BLaER1 treated with 17β-estradiol and CSF1 and Interleukin-3, amounts not matched to agents 10 nM and 100 nM (cell line): ENCODE measurements around the gene FTH1.

Experiments used
- H3K27ac ChIP-seq, 11 experiments: shearing (Covaris generic); formaldehyde crosslinking; 2 replicates each; pipeline ENCODE4 v1.8.1; 2022
- H3K27me3 ChIP-seq, 11 experiments: shearing (Covaris generic); formaldehyde crosslinking; 2 replicates each; pipeline ENCODE4 v1.8.1; 2022
- H3K36me3 ChIP-seq, 11 experiments: shearing (Covaris generic); formaldehyde crosslinking; 2 replicates each; pipeline ENCODE4 v1.8.1; 2022
- H3K4me1 ChIP-seq, 10 experiments: shearing (Covaris generic); formaldehyde crosslinking; 2 replicates each; pipeline ENCODE4 v1.8.1; 2022
- H3K4me2 ChIP-seq, 11 experiments: shearing (Covaris generic); formaldehyde crosslinking; 2 replicates each; pipeline ENCODE4 v1.8.1; 2022
- H3K4me3 ChIP-seq, 10 experiments: shearing (Covaris generic); formaldehyde crosslinking; 2 replicates each; pipeline ENCODE4 v1.8.1; 2022
- H3K9ac ChIP-seq, 11 experiments: shearing (Covaris generic); formaldehyde crosslinking; 2 replicates each; pipeline ENCODE4 v1.8.1; 2022
- H3K9me3 ChIP-seq, 11 experiments: shearing (Covaris generic); formaldehyde crosslinking; replicated peaks in 1 of 11; 2 replicates each; pipeline ENCODE4 v1.8.1; 2022
- H4K20me1 ChIP-seq, 11 experiments: shearing (Covaris generic); formaldehyde crosslinking; 2 replicates each; pipeline ENCODE4 v1.8.1; 2022
- Cebpa-rat ChIP-seq, 11 experiments: shearing (Covaris generic); IDR thresholded peaks; 2 replicates each; pipeline ENCODE4 v1.8.1; 2022

FTH1 gene

GRCh38 chr11:61923166-61924063 is 44.0 kb downstream of the FTH1 start:
- H3K27ac ChIP-seq, result peak overlapping the region in 6 of 11 experiments; percentile 15 to 61 (median 52); a peak in 10 of 22 replicates
- 0 out of 20 replicates have a peak overlapping the region, but pooled peaks of 1 of the 10 experiments have one; percentile 21 for H3K4me3 ChIP-seq
- H3K9me3 ChIP-seq, result peaks cover 0 to 12% (median 5%) of the 10 kb centered on the region in 11 experiments; a peak in 12 of 22 replicates
- peaks cover 37 to 82% (median 52%) of the 10 kb centered on the region in 10 experiments for H3K4me1 ChIP-seq
- H3K36me3 ChIP-seq, result no peaks in the 10 kb centered on the region
- H3K4me2 ChIP-seq, result peak overlapping the region; percentile 58 to 94 (median 85)
- H3K9ac ChIP-seq, result peak overlapping the region in 6 of 11 experiments; percentile 27 to 67 (median 36); a peak in 8 of 22 replicates
- no peak for TF ChIP-seq Cebpa-rat (IDR thresholded peaks at IDR 0.05)
- H4K20me1 ChIP-seq, result no peaks in the 10 kb centered on the region
- peaks cover 0 to 21% (median 20%) of the 10 kb centered on the region in 11 experiments; a peak in 20 of 22 replicates for H3K27me3 ChIP-seq

GRCh38 chr11:61922539-61922938 is 44.9 kb downstream of the FTH1 start:
- peaks cover 0 to 30% (median 28%) of the 10 kb centered on the region in 11 experiments; a peak in 20 of 22 replicates for H3K27me3 ChIP-seq

GRCh38 chr11:61921446-61921845 is 46.0 kb downstream of the FTH1 start:
- Histone ChIP-seq H3K4me1 (peaks cover 37 to 84% (median 64%) of the 10 kb centered on the region in 10 experiments), H3K9me3 (no peaks in the 10 kb centered on the region), H3K27ac (peak overlapping the region in 4 of 11 experiments; percentile 44 to 56 (median 50); a peak in 6 of 22 replicates), H3K27me3 (peaks cover 2 to 40% (median 39%) of the 10 kb centered on the region in 11 experiments; a peak in 21 of 22 replicates), H3K9ac (peak overlapping the region in 2 of 11 experiments; percentile 12 to 39; a peak in 3 of 22 replicates), H4K20me1 (no peaks in the 10 kb centered on the region; a peak in 1 of 22 replicates), H3K4me3 (no peak overlapping the region), H3K4me2 (peak overlapping the region; percentile 58 to 94 (median 77); a peak in 20 of 22 replicates), H3K36me3 (no peaks in the 10 kb centered on the region)
- no peak for TF ChIP-seq Cebpa-rat (IDR thresholded peaks at IDR 0.05)

More at GRCh38 chr11:61922539-61922938, 44.9 kb downstream of the FTH1 start:
- Histone ChIP-seq H4K20me1 (no peaks in the 10 kb centered on the region; a peak in 1 of 22 replicates), H3K4me1 (peaks cover 37 to 82% (median 57%) of the 10 kb centered on the region in 10 experiments), H3K4me2 (peak overlapping the region; percentile 58 to 94 (median 85)), H3K27ac (peak overlapping the region in 7 of 11 experiments; percentile 28 to 61 (median 53); a peak in 10 of 22 replicates), H3K9me3 (peaks cover 0 to 4% (median 0%) of the 10 kb centered on the region in 11 experiments; a peak in 3 of 22 replicates), H3K4me3 (peak overlapping the region in 2 of 10 experiments; percentile 21 to 24; a peak in 2 of 20 replicates), H3K9ac (peak overlapping the region in 4 of 11 experiments; percentile 25 to 67 (median 40); a peak in 6 of 22 replicates), H3K36me3 (no peaks in the 10 kb centered on the region)
- TF ChIP-seq Cebpa-rat (IDR thresholded peaks at IDR 0.05), result no peak

DNA sequence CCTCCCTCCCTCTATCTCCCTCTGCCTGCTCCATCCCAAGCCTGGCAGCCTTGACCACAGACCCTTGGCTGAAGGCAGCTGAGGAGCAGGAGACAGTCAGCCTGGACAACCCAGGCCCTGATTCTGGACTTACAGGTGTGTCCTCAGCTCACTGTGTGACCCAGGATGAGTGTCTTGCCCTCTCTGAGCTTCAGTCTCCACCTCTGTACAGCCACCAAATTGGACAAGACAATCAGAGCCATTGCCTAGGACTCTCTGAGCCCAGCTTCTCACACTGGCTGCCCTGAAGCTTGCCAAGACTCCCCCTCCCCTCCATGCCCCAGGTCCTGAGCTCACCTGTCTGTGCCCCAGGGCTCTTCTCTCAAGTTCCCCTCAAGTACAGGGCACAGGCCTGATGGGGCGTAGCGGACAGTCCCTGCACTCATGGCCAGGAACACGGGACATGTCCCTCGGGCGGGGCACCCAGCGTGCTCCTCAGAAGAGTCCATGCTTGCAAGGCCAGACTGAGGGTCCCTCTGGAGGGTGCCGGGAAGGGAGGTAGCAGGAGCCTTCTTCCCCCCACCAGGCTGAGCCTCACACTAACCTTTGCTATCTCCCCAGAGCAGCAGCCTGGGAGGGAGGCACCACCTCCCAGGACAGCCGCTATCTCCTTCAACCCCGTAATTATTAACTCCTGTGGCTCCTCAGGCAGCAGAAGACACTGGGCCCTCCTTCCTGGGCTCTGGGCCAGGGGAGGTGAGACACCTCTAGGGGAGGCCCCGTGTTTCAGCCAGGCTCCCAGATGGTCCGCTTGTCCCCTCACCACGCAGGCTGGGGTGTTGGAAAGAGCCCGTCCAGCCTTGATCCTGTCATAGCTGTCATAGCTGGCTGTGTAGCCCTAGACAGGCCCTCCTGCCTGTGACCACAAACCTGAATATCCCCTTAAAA is 47.5 kb downstream of the FTH1 start:
- Histone ChIP-seq H3K27ac (peak overlapping the region in 3 of 11 experiments; percentile 9 to 13 (median 10); a peak in 3 of 22 replicates), H3K4me3 (no peak overlapping the region), H3K9ac (peak overlapping the region in 4 of 11 experiments; percentile 3 to 29 (median 15); a peak in 4 of 22 replicates), H3K4me2 (peak overlapping the region; percentile 42 to 97 (median 75)), H3K4me1 (peaks cover 37 to 97% (median 66%) of the 10 kb centered on the region in 10 experiments), H3K36me3 (peaks cover 0 to 6% (median 0%) of the 10 kb centered on the region in 11 experiments; a peak in 1 of 22 replicates), H3K27me3 (peaks cover 16 to 55% (median 54%) of the 10 kb centered on the region in 11 experiments; a peak in 21 of 22 replicates), H4K20me1 (no peaks in the 10 kb centered on the region; a peak in 1 of 22 replicates), H3K9me3 (no peaks in the 10 kb centered on the region)
- no peak for TF ChIP-seq Cebpa-rat (IDR thresholded peaks at IDR 0.05)

- Histone ChIP-seq H4K20me1 (no peaks in the 10 kb centered on the region; a peak in 1 of 22 replicates), H3K4me3 (no peak overlapping the region), H3K4me1 (peaks cover 37 to 97% (median 63%) of the 10 kb centered on the region in 10 experiments), H3K27me3 (peaks cover 16 to 64% (median 62%) of the 10 kb centered on the region in 11 experiments; a peak in 21 of 22 replicates), H3K27ac (peak overlapping the region in 3 of 11 experiments; percentile 9 to 13 (median 10); a peak in 1 of 22 replicates), H3K9me3 (no peaks in the 10 kb centered on the region), H3K9ac (peak overlapping the region in 4 of 11 experiments; percentile 3 to 29 (median 14); a peak in 3 of 22 replicates), H3K4me2 (peak overlapping the region; percentile 42 to 97 (median 75)), H3K36me3 (peaks cover 0 to 8% (median 0%) of the 10 kb centered on the region in 11 experiments; a peak in 2 of 22 replicates)
- TF ChIP-seq Cebpa-rat (IDR thresholded peaks at IDR 0.05), result no peak
These were observed 48.3 kb downstream of the FTH1 start for GRCh38 chr11:61918938-61919704.

- Histone ChIP-seq H3K27ac (no peak overlapping the region; a peak in 1 of 22 replicates), H3K27me3 (peaks cover 16 to 71% (median 67%) of the 10 kb centered on the region in 11 experiments; a peak in 21 of 22 replicates), H3K36me3 (peaks cover 0 to 13% (median 0%) of the 10 kb centered on the region in 11 experiments; a peak in 3 of 22 replicates), H4K20me1 (no peaks in the 10 kb centered on the region; a peak in 1 of 22 replicates), H3K4me2 (peak overlapping the region in 9 of 11 experiments; percentile 58 to 97 (median 84); a peak in 15 of 22 replicates), H3K4me1 (peaks cover 36 to 97% (median 59%) of the 10 kb centered on the region in 10 experiments), H3K4me3 (no peak overlapping the region), H3K9ac (peak overlapping the region in 1 of 11 experiments; percentile 72; a peak in 2 of 22 replicates), H3K9me3 (no peaks in the 10 kb centered on the region)
- no peak for TF ChIP-seq Cebpa-rat (IDR thresholded peaks at IDR 0.05)
These were observed 49.0 kb downstream of the FTH1 start for GRCh38 chr11:61918251-61918937.
